PFSK-1 (cell line): ENCODE data around the gene CNIH3.

Experiments
- FOXP2 ChIP-seq: optimal IDR thresholded peaks from 2 replicates; pipeline ENCODE3; 2011; ENCODE audit warnings: borderline replicate concordance, control low read depth, inconsistent platforms; ENCODE audit not compliant: insufficient read depth; ENCODE audit errors: extremely low read length, extremely low read depth
- POLR2AphosphoS5 ChIP-seq: IDR thresholded peaks from 2 replicates; pipeline ENCODE4 v1.6.1; 2012; ENCODE audit warnings: low read depth, mild to moderate bottlenecking, control low read depth, low read length, moderate library complexity
- SIN3A ChIP-seq: IDR thresholded peaks from 2 replicates; pipeline ENCODE4 v1.6.1; 2012; ENCODE audit warnings: mild to moderate bottlenecking, low read length, moderate library complexity, borderline replicate concordance; ENCODE audit not compliant: insufficient read depth
- TAF1 ChIP-seq: IDR thresholded peaks from 2 replicates; pipeline ENCODE4 v1.6.1; 2012; ENCODE audit warnings: low read length, control low read depth, borderline replicate concordance; ENCODE audit not compliant: insufficient read depth
- TF ChIP-seq, protein P1 (sequence below), 2 experiments: IDR thresholded peaks; 2 replicates each; pipeline versions ENCODE4 v1.6.1 to v1.8.0; 2011 to 2012; ENCODE audit warnings: low read depth in 2 of 2, low read length in 2 of 2, control low read depth in 1 of 2, inconsistent platforms in 1 of 2, mild to moderate bottlenecking in 1 of 2, moderate library complexity in 1 of 2; ENCODE audit not compliant: insufficient read depth in 1 of 2

Gene CNIH3

DNA sequence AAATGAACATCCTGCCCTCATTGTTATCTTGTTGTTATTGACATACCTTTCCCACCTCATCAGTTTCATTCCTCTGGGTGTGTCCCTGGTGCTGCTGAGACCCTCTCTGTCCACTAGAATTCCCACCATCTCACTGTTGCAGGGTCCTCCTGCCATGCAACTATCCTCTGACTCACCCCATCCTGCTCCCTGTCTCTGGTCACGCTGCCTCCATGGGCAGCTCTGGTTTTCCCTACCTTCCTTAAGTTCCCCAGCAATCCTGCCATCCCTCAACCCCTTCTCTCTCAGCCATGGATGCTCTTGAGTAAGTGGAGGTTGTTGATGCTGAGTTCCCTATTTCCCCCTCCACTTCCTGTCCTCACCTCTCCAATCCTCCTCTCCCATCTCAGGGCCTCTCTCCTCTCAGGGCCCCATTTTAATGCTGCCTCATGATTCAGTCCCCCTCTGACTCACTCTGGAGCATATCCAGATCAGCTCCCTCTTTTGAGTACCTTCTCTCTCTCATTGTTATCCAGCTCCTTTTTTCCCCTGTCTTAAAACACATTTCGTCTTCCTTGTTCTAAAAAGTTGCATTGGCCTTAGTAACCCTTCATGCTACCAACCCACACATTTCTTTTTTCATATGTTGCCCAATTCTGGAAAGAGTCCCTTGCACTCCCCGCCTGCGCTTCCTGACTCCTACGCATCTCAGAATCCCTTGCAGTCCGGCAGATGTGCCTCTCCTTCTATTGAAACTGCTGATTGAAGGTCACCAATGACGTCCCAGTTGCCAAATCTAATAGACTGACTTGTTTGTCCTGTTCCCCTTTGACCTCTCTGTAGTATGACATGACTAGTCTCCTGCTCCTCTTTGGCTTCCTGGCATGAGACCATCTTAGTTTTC, 92.0 kb downstream of the CNIH3 start:
- TF ChIP-seq SIN3A: no peak
- TF ChIP-seq, protein P1, sequence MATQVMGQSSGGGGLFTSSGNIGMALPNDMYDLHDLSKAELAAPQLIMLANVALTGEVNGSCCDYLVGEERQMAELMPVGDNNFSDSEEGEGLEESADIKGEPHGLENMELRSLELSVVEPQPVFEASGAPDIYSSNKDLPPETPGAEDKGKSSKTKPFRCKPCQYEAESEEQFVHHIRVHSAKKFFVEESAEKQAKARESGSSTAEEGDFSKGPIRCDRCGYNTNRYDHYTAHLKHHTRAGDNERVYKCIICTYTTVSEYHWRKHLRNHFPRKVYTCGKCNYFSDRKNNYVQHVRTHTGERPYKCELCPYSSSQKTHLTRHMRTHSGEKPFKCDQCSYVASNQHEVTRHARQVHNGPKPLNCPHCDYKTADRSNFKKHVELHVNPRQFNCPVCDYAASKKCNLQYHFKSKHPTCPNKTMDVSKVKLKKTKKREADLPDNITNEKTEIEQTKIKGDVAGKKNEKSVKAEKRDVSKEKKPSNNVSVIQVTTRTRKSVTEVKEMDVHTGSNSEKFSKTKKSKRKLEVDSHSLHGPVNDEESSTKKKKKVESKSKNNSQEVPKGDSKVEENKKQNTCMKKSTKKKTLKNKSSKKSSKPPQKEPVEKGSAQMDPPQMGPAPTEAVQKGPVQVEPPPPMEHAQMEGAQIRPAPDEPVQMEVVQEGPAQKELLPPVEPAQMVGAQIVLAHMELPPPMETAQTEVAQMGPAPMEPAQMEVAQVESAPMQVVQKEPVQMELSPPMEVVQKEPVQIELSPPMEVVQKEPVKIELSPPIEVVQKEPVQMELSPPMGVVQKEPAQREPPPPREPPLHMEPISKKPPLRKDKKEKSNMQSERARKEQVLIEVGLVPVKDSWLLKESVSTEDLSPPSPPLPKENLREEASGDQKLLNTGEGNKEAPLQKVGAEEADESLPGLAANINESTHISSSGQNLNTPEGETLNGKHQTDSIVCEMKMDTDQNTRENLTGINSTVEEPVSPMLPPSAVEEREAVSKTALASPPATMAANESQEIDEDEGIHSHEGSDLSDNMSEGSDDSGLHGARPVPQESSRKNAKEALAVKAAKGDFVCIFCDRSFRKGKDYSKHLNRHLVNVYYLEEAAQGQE (IDR thresholded peaks at IDR 0.05; ENCODE audit: insufficient read depth in 1 of 2, low read depth in 2 of 2, low read length in 2 of 2): no peak
- no peak for TF ChIP-seq TAF1
- no peak for TF ChIP-seq POLR2AphosphoS5
- no peak for TF ChIP-seq FOXP2

DNA sequence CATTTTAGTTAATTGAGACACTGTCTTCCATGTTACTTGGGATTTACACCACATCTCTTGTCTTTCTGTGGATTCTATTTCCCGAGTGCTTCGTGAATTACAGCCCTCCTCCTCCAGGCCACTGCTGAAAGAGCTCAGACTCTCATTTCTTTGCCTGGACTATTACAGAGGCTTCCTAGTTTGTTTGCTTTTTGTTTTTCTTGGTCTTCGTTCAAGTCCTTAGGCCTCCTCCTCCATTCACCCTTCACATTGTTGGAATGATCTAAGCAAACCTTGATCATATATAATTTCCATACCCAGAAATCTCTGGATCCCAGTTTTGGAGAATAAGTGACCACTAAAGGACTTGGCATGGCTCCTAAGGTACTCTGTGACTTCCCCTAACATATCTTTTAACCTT, 94.1 kb downstream of the CNIH3 start:
- no peak for TF ChIP-seq SIN3A
- TF ChIP-seq FOXP2: no peak
- no peak for TF ChIP-seq POLR2AphosphoS5
- no peak for TF ChIP-seq TAF1
- TF ChIP-seq, protein P1 (IDR thresholded peaks at IDR 0.05; ENCODE audit: insufficient read depth in 1 of 2, low read depth in 2 of 2, low read length in 2 of 2): no peak

DNA sequence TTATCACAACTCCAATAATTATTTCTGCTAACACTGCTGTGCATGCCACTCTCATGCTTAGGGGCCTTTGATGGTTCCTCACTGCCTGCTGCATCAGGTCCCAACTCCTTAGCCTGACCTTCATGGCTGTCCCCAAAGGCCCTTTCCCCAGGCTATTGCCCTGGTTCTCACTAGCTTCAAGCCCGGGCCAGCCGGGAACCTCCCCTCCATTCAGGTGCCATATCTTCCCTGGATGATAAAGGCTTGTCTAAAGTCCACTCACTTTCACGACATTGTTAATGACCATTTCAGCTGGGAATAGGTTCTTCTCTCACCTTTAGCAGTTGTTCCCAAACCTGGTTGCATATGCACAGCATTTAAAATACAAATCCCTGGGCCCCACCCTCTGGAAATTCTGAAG, 95.8 kb downstream of the CNIH3 start:
- TF ChIP-seq SIN3A (no peak), TAF1 (no peak), FOXP2 (no peak), POLR2AphosphoS5 (no peak)
- TF ChIP-seq, protein P1 (IDR thresholded peaks at IDR 0.05; ENCODE audit: insufficient read depth in 1 of 2, low read depth in 2 of 2, low read length in 2 of 2): no peak

DNA sequence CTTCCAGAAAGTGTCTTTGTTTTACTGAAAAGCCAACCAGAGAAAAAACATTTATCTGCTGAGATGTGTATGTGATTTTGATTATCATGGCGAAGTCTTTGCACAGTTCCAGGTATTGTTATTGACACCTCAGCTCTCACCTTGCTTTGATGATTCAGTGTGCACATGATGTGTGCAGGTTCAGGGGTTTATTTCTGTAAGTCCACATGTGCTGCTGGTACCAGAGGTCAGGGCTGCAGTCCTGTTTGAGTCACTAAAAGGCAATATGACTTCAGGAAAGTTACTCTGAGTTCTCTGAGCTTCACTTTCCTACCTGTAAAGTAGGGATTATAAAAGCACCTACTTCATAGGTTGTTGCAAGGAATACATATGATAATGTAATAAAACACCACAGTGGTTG, 97.1 kb downstream of the CNIH3 start:
- TF ChIP-seq SIN3A (no peak), POLR2AphosphoS5 (no peak)

DNA sequence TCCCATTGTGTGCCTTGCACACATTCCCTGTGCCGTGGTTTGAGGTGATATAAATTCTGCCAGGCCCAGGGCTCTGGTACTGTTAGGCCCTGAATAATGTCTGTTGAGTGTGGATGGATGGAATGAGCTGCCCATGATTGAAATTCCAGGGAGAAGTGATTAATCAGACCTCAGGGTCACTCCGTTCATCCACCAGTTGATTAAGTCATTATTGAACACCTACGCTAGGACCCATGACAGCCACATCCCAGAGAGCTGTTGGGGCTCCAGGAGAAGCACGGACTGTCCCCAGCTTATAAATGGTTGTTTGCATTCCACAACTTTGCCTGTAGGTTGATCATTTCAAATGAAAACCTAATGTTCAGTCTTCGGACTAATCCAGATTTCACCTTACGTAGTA, 98.4 kb downstream of the CNIH3 start:
- TF ChIP-seq, protein P1 (IDR thresholded peaks at IDR 0.05; ENCODE audit: insufficient read depth in 1 of 2, low read depth in 2 of 2, low read length in 2 of 2): no peak
